Activated naive CD8-positive, alpha-beta T cell treated with anti-CD3 and anti-CD28 coated beads, Interleukin-2, amount 50 U/mL, for 16 hours (primary cell): ENCODE results near the gene LHFPL6.

Source experiments
- DNase-seq: peaks from one replicate; pipeline ENCODE4 v3.0.0-alpha.2; 2020; ENCODE audit warnings: low read depth, low spot score

The LHFPL6 gene

GRCh38 chr13:39596176-39596575 lies 6.8 kb downstream of the LHFPL6 start:
- no peak for DNase-seq

GRCh38 chr13:39590466-39591036 lies 12.4 kb downstream of the LHFPL6 start:
- no peak for DNase-seq

DNA sequence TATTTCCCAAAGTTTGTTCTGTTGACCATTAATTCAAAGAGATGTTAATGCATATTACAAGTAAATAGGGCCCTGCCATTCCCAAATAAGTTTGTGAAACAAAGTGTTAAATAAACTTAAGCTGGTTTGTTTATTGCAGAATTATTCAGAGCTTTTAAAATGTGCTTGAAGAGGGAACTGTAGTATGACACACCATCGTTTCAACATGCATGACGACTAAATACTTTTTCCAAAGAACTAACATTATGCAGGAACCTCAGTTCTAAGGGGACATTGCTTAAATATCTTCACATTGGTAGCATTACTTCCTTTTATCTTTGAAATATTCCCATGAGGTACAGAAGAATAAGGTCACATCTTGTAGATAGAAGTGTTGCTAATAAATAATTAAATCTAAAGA lies 14.6 kb downstream of the LHFPL6 start:
- DNase-seq: no peak

- no peak for DNase-seq
Measured at GRCh38 chr13:39587939-39588338, 15.1 kb downstream of the LHFPL6 start.

GRCh38 chr13:39586958-39587605 lies 15.9 kb downstream of the LHFPL6 start:
- DNase-seq: no peak

DNA sequence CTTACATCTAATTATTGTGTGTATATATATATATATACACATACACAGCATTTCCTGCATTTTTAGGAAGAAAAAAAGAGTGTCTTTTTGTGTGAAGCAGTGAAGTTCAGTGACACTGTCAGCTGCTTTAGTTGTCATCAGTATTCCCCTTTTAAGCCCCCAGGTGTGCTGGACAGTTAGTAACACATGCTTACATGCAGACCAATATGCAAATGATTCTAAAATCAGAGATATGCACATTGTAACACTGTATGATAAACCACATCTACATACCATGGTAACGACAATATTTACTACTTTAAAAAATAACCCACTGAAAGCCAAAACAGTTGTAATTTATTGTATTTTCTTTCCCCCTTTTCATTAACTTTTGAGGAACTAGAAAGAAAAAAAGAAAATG lies 16.8 kb downstream of the LHFPL6 start:
- DNase-seq: no peak

GRCh38 chr13:39585219-39585618 lies 17.8 kb downstream of the LHFPL6 start:
- DNase-seq: no peak

- no peak for DNase-seq
Measured at GRCh38 chr13:39580881-39581575, 22.0 kb downstream of the LHFPL6 start.

DNA sequence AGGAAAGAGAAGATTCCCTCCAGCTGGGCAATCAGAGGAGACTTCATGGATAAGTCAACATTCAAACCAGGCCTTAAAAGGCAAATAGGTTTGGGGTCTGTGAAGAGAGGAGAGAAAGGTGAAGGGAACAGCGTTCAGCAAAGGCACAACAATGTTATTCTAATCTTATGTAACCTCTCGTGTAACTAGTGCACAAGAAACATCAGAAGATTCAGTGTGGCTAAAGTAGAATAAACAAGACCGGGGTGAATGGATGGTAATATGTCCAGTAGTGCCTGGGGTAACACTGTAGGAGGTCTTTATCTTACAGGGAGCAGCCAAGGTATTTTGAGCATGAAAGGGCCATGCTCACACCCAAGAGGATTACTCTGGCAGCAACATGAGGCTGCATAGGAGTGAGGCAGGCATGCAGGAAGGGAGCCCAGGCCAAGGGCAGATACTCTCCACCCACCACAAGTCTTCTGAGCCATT lies 24.1 kb downstream of the LHFPL6 start:
- DNase-seq: no peak

- DNase-seq: no peak
Measured at GRCh38 chr13:39577838-39578491, 25.0 kb downstream of the LHFPL6 start.

DNA sequence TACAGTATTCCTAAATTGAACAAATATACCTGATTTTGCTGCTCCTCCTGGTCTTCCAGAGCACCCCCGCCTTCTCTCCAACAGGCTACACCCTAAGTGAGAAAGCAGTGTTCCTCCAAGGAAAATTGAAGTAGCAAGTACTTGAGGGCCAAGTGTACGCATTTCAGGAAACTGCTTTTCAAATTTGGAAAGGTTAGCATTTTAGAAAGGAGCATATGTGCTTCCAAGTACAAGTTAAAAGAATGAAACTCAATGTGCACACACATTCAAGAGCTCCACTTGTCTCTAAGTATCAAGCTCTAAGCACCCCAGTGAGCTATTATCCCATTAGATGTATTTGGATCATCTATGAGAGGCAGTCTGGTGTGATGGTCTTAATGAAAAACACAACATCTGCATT lies 25.8 kb downstream of the LHFPL6 start:
- DNase-seq: no peak

- no peak for DNase-seq
Measured at GRCh38 chr13:39575641-39576238, 27.3 kb downstream of the LHFPL6 start.

DNA sequence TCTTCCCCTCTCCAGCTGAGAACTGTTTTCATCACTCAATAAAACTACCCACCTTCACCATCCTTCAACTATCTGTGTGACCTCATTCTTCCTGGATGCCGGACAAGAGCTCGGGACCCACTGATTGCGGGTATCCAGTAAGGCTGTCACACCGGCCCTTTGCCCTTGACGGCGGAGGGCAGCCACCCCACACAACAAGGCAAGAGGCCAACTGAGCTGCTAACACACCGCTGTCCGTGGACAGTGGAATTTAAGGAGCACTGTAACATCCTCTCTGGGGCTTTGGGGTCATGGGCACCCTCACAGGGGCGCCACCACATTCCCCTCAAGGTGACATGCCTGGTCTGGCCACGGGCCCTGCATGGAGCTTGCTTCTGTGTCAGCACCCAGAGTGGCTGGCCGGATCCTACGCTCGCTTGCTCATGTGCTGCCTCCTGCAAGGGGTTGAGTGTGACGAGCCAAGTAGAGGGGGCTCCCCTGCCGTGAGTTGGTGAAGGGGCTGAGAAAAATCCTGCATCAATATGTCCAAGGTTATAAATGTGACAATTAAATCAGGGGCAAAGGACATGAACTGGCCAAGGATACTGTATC lies 31.4 kb downstream of the LHFPL6 start:
- no peak for DNase-seq

DNA sequence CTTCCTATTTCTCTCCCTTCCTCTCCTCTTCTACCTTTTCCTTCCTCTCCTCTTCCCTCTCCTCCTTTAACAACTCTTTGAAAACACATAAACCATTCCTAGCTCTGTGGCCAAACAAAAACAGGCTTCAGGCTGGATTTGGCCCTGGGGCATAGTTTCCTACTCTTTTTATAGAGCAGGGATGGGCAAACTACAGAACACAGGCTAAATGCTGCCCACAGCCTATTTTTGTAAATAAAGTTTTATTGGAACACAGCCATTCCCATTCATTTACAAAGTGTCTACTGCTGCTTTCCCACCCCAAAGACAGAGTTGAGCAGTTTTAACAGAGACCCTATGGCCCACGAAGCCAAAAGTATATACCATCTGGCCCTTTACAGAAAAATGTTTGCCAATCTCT lies 35.4 kb downstream of the LHFPL6 start:
- no peak for DNase-seq

- no peak for DNase-seq
Measured at GRCh38 chr13:39566216-39566869, 36.6 kb downstream of the LHFPL6 start.

DNA sequence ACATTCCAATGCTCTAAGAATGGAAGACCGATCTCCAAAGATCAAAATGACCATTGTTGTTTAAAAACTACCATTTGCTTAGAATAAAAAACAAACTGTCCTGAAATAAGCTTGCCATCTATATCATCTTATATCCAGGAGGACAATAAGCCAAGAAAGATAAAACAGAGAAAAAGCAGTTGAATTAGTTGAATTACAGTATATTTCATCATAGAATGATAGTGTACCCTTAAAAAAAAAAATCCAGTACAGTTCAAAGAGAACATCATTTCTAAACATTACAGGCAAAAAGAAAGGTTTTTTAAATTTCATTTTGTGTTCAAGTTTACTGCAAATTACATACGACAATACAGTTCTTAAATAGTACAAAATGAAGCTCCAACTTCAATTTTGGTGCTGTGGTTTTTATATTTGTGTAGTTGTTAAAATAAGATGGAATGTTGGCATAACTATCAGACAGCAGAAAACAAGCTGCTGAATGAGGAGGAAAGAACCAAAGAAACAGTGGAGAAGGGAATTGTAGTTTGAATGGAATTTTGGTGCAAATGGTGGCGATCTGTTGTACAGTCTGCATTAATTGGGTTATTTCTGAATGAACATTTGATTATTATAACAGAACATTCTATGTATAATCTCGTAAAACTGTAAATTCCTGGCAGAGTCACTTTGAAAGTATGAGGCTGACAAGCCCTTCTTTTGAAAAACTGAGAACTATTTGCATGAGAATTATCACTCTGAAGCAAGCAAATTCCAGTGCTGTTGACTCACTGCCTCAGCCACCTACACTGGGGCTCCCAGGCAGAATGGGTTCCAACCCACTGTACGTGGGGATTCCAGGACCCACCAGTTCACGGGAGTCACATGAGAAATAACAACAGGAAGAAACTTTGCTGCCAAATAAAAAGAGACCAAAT lies 37.7 kb downstream of the LHFPL6 start:
- DNase-seq: no peak

GRCh38 chr13:39563470-39563735 lies 39.6 kb downstream of the LHFPL6 start:
- DNase-seq: no peak

DNA sequence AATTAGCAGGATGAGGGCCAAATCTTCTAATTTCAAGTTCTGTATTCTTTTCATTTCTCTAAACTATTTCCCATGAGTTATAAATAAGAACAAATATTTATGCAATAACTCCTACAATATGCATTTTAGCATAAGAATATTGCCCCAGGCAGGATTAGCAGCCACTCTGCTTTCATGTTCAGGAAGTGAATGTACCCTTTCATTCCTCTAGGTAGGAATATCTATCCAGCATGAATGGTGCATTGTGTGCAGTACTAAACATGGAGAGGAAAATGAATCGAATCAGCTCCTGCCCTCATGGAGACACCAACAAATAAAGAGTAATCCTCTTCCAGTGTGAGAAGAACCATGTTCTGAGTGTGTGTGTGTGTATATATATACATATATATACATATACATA lies 41.0 kb downstream of the LHFPL6 start:
- DNase-seq: no peak

DNA sequence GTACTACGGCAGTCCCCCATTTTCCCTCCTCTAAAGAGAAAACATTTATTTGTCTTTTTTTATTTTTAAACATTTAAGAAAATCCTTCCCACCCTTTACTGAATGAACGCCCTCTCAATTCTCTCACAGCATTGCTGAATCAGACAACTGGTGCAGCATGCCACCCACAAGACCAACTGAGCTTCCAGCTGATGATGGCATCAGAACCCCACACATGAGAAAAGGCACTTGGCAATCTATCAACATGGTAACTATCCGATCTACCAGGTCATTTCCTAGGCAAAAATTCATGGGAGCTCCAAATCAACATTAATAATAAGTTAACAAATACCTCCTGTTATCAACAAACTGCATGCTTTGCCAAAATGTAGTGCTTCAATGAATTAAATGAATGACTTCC lies 43.1 kb downstream of the LHFPL6 start:
- DNase-seq: no peak

DNA sequence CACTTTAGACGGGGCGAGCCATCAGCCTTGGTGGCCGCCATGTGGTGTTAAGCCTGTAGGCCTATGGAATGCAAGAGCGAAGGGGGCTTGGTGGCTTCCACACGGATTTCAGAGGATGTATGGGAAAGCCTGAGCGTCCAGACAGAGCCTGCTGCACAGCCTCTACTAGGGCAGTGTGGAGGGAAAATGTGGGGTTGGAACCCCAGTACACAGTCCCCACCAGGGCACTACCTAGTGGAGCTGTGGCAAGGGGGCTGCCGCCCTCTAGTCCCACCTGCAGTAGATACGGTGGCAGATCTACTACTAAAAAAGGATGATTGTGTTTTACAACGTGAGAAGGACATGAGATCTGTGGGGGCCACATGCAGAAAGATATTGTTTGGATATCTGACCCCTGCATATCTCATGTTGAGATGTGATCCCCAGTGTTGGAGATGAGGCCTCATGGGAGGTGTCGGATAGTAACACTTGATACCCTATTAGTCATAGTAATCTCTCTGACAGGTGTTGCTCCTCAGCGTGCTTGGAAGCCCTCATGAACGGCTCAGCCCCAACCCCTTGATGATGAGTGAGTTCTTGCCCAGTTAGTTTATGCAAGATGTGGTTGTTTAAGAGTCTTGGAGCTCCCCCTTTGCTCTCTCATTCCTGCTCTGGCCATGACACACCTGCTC lies 45.6 kb downstream of the LHFPL6 start:
- DNase-seq: no peak
